ENCODE results near the gene SETD1A.
"Not testable (repeated sequence)": the region's sequence is repeated elsewhere in the genome, so short reads cannot be mapped to it uniquely, and the experiment has no call there.

SETD1A gene

GRCh38 chr16:30929167-30929566 lies 28.4 kb upstream of the SETD1A start:
- DNase-seq (ENCODE audit: low read depth in 2 of 2): no peak

DNA sequence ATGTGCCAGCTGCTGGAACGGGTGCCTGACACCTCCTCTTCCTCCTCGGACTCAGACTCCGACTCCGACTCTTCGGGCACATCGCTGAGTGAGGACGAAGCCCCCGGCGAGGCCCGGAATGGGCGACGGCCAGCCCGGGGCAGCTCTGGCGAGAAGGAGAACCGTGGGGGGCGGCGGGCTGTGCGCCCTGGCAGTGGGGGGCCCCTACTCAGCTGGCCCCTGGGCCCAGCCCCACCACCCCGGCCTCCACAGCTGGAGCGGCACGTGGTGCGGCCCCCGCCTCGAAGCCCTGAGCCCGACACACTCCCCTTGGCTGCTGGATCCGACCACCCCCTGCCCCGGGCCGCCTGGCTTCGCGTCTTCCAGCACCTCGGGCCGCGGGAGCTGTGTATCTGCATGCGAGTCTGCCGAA lies 27.4 kb upstream of the SETD1A start:
- no peak for DNase-seq (ENCODE audit: low read depth in 2 of 2)

GRCh38 chr16:30931068-30931650 lies 26.4 kb upstream of the SETD1A start:
- DNase-seq (ENCODE audit: low read depth in 2 of 2): no peak

DNA sequence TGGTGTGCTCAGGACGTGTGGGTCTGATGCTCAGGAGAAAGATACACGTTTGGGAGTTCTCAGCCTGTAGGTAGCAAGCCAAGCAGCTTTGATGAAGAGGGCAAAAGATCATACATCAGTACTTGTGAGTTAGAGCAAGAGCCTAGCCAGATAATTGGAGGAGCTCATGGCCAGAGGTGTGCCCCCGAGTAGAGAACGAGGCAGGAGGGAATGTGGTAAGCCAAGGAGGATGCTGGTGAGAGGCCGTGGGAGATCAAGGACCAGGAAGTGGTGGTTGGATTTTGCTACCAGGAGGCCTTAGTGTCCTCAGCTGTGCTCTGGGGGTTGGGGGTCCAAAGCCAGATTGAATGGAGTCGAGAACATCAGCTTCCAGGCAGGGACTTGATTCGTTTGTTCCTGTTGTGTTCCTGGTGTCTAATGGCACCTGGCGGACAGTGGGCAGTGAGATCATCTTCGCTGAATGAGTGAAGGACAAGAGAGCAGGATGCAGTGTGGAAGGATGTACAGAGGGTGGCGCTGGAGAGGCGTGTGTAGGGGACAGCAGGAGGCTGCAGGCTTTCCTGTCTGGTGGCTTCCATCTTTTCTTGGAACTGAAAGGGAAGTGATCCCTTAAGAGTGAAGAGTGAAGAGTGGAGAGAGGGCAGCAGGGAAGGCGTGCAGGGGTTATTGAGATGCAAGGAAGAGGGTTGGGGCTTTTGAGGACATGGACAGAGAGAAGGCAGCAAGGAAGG lies 22.6 kb upstream of the SETD1A start:
- DNase-seq (ENCODE audit: low read depth in 2 of 2): no peak

- no peak for DNase-seq (ENCODE audit: low read depth in 2 of 2)
Observed at GRCh38 chr16:30937692-30938091, 19.9 kb upstream of the SETD1A start.

GRCh38 chr16:30939571-30939970 lies 18.0 kb upstream of the SETD1A start:
- DNase-seq (ENCODE audit: low read depth in 2 of 2): not testable (repeated sequence)

DNA sequence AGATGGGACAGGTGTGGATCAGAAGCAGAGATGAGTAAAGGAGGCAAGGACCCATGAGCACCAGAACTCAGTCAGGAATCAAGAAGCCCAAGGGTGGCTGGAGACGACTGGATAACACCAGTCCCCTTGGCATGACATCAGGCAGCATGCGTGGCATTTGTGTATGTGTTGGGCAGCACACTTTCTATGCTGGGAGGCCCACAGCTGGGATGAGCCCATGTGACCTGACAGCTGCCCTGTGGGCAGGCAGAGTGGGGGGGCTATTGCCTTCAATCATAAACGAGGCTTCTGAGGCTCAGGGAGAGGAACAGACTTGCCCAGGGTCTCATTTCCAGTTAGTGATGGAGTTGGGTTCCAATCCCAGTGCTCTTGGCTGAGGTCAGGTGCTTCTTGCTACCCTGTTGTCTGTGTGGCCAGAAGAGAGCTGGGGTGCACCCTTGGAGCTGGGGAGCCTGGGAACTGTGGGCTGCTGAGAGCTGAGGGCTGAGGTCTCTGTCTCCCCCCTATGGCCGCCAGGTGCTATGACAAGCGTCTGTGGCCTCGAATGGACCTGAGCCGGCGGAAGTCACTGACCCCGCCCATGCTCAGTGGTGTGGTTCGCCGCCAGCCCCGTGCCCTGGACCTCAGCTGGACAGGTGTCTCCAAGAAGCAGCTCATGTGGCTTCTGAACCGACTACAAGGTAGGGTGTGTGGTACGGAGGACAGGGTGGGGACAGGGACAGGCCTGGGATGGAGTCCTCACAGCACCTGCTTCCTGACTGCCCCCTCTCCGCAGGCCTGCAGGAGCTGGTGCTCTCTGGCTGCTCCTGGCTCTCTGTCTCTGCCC lies 15.7 kb upstream of the SETD1A start:
- DNase-seq (ENCODE audit: low read depth in 2 of 2): peak; percentile 37 to 60

- DNase-seq (ENCODE audit: low read depth in 2 of 2): no peak
Observed at GRCh38 chr16:30942426-30942806, 15.1 kb upstream of the SETD1A start.

GRCh38 chr16:30944352-30944751 lies 13.2 kb upstream of the SETD1A start:
- DNase-seq (ENCODE audit: low read depth in 2 of 2): no peak

DNA sequence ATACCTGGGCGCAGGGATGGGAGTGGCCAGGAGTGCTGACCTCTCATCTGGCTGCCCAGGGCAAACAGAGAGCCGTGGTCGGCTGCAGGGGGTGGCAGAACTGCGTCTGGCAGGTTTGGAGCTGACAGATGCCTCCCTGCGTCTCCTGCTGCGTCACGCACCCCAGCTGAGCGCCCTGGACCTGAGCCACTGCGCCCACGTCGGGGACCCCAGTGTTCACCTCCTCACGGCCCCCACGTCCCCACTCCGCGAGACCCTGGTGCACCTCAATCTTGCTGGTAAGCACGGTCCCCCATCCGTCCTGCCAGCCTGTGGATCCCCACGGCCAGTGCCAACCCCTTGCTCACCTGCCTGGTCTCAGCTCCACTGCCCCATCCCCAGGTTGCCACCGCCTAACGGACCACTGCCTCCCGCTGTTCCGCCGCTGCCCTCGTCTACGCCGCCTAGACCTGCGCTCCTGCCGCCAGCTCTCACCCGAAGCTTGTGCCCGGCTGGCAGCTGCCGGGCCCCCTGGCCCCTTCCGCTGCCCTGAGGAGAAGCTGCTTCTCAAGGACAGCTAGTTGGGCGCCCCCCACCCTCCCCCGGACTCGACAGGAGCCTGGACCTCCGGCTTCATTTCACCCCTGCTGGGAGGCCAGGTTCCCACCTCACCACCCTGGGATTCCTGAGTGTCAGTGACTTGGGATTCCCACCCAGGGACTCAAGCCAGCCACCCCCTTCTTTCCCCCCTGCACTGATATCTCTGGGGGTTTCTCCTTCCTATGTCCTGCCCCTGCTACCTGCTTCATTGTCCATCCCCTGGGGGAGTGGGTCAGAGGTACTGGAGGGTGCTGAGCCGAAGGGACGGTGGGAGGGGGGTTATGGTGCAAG lies 10.6 kb upstream of the SETD1A start:
- no peak for DNase-seq (ENCODE audit: low read depth in 2 of 2)

GRCh38 chr16:30947541-30947858 lies 10.1 kb upstream of the SETD1A start:
- no peak for DNase-seq (ENCODE audit: low read depth in 2 of 2)

DNA sequence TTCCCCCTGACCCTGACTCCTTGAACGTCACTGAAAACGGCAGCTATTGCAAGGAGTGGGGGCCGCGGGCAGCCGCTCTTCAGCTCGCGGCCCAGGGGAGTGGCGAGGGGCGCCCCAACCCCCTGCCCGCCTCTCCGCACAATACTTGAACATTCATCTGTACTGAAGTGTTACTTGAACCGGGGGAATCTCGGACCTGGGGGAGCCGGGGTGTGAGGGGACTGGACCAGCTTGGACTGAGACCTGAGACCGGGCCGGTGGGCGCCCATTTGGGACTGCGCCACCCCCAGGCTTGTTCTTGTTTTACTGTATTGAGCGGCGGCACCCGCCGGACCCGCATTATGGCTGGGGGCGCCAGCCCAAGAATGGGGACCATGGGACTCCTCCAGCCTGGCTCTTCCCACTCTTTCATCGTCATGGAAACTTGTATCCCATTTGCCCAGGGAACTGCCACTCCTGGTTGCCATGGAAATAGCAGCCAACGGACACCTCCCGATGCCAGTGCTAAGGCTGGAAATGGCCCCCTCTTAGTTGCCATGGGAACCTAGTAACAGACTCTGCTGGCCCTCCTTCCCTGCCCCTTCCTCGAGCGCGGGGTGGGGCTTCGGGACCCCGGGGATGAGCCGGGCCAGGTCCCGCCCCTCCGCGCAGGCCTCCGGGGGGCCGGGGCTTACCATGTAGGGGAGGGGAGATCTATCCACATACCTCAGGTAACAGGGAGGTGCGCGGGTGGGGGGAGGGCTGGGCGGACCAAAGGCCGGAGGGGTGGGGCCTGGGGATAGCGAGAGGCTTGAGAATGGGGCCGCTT lies 9.5 kb upstream of the SETD1A start:
- no peak for DNase-seq (ENCODE audit: low read depth in 2 of 2)

- peak in 1 of 2 experiments; percentile 46 for DNase-seq (ENCODE audit: low read depth in 2 of 2)
Observed at GRCh38 chr16:30948667-30949649, 8.6 kb upstream of the SETD1A start, which contains the start of gene ORAI3. ORAI3 (plus strand) TSS chr16:30949068; CDS start chr16:30949290, 222 bp downstream.

- DNase-seq (ENCODE audit: low read depth in 2 of 2): peak in 1 of 2 experiments; percentile 41
Observed at GRCh38 chr16:30949650-30950515, 7.7 kb upstream of the SETD1A start.

DNA sequence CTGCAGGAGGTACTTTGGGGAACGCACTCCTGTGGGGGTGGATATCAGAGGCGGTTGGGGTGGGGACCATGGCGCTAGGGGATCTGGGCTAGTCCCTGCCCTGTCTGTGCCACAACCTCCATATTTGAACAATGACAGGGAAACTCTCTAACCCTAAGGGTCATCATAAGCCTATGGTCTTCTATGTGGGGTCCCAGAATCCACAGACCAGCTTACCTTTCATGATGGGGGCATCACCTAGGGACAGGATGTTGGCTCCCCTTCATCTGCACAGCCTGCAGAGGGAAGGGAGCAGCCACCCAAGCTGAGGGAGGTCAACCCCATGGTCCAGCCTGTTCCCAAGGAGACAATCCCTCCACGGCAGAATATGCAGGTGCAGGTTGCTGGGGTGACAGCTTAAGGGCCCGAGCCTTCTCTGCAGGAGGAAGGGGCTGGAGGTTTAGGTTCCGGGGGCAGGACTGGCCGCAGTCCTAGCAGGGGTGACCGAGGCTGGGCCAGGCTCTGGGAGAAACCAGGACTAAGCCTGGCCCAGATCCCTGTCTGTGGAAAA lies 7.0 kb upstream of the SETD1A start:
- DNase-seq (ENCODE audit: low read depth in 2 of 2): no peak

GRCh38 chr16:30951193-30951592 lies 6.4 kb upstream of the SETD1A start:
- no peak for DNase-seq (ENCODE audit: low read depth in 2 of 2)

GRCh38 chr16:30951750-30952149 lies 5.8 kb upstream of the SETD1A start:
- DNase-seq (ENCODE audit: low read depth in 2 of 2): no peak

GRCh38 chr16:30953111-30953510 lies 4.4 kb upstream of the SETD1A start:
- no peak for DNase-seq (ENCODE audit: low read depth in 2 of 2)
